ENCODE measurements around the gene SYT9.

SYT9 gene

DNA sequence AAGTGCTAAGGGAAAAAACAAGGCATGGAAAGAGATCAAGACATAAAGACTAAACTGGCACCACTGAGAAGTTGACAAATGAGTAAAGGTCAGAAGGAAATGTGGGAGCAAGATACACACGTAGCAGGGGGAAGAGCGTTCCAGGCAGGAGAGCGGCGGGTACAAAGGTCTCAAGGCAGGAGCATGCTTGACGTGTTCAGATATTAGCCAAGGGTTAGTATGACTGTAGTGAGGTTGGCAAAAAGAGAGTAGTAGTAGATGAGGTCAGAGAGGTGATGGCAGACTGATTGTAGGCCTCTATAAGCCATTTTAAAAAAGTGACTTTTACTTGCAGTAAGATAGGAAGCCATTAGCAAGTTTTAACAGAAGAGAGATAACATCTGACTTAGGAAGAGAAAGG, 9.9 kb downstream of the SYT9 start:
- Histone ChIP-seq H3K27me3 (replicated peaks) (no peaks in the 10 kb centered on the region), H3K4me3 (ENCODE audit: low read depth, low read length) (no peak overlapping the region), H3K27ac (no peak overlapping the region), H3K36me3 (replicated peaks) (no peaks in the 10 kb centered on the region)
- no peak for TF ChIP-seq CTCF (IDR thresholded peaks at IDR 0.05; ENCODE audit: low read depth, low read length, missing control alignments)
- no peak for DNase-seq
- in situ Hi-C loops (cut with HindIII; ENCODE audit: low pct_ligation_motif_present, low sequenced_read_pairs) = no loop called here

GRCh38 chr11:7262672-7263071, 11.0 kb downstream of the SYT9 start:
- Histone ChIP-seq H3K27me3 (replicated peaks) (no peaks in the 10 kb centered on the region), H3K36me3 (replicated peaks) (no peaks in the 10 kb centered on the region), H3K27ac (no peak overlapping the region), H3K4me3 (ENCODE audit: low read depth, low read length) (no peak overlapping the region)
- in situ Hi-C loops (cut with HindIII; ENCODE audit: low pct_ligation_motif_present, low sequenced_read_pairs) = no loop called here
- TF ChIP-seq CTCF (IDR thresholded peaks at IDR 0.05; ENCODE audit: low read depth, low read length, missing control alignments) = no peak
- no peak for DNase-seq

GRCh38 chr11:7263842-7264241, 12.1 kb downstream of the SYT9 start:
- H3K36me3 ChIP-seq (replicated peaks) = no peaks in the 10 kb centered on the region
- in situ Hi-C loops (cut with HindIII; ENCODE audit: low pct_ligation_motif_present, low sequenced_read_pairs) = no loop called here
- H3K27me3 ChIP-seq (replicated peaks) = no peaks in the 10 kb centered on the region
- no peak for DNase-seq
- no peak overlapping the region for H3K4me3 ChIP-seq (ENCODE audit: low read depth, low read length)
- TF ChIP-seq CTCF (IDR thresholded peaks at IDR 0.05; ENCODE audit: low read depth, low read length, missing control alignments) = no peak
- H3K27ac ChIP-seq = no peak overlapping the region

- Histone ChIP-seq H3K4me3 (ENCODE audit: low read depth, low read length) (no peak overlapping the region), H3K36me3 (replicated peaks) (no peaks in the 10 kb centered on the region), H3K27ac (no peak overlapping the region), H3K27me3 (replicated peaks) (no peaks in the 10 kb centered on the region)
- TF ChIP-seq CTCF (IDR thresholded peaks at IDR 0.05; ENCODE audit: low read depth, low read length, missing control alignments) = no peak
- in situ Hi-C loops (cut with HindIII; ENCODE audit: low pct_ligation_motif_present, low sequenced_read_pairs) = no loop called here
- DNase-seq = no peak
These were observed 17.1 kb downstream of the SYT9 start for GRCh38 chr11:7268758-7269157.

- no peaks in the 10 kb centered on the region for H3K27me3 ChIP-seq (replicated peaks)
- no peaks in the 10 kb centered on the region for H3K36me3 ChIP-seq (replicated peaks)
- no peak overlapping the region for H3K4me3 ChIP-seq (ENCODE audit: low read depth, low read length)
- DNase-seq = no peak
- H3K27ac ChIP-seq = no peak overlapping the region
- no peak for TF ChIP-seq CTCF (IDR thresholded peaks at IDR 0.05; ENCODE audit: low read depth, low read length, missing control alignments)
- in situ Hi-C loops (cut with HindIII; ENCODE audit: low pct_ligation_motif_present, low sequenced_read_pairs) = no loop called here
These were observed 18.6 kb downstream of the SYT9 start for GRCh38 chr11:7270233-7270865.

- Histone ChIP-seq H3K4me3 (ENCODE audit: low read depth, low read length) (no peak overlapping the region), H3K27ac (no peak overlapping the region), H3K36me3 (replicated peaks) (no peaks in the 10 kb centered on the region), H3K27me3 (replicated peaks) (no peaks in the 10 kb centered on the region)
- in situ Hi-C loops (cut with HindIII; ENCODE audit: low pct_ligation_motif_present, low sequenced_read_pairs) = no loop called here
- DNase-seq = no peak
- no peak for TF ChIP-seq CTCF (IDR thresholded peaks at IDR 0.05; ENCODE audit: low read depth, low read length, missing control alignments)
These were observed 20.7 kb downstream of the SYT9 start for GRCh38 chr11:7272373-7272772.

Data from brain microvascular endothelial cell (primary cell).